ENCODE data around the gene ACSL5.

GRCh38 chr10:112374724-112375541 lies 1.0 kb downstream of the ACSL5 start:
- TF ChIP-seq CTCF (IDR thresholded peaks at IDR 0.05; ENCODE audit: low read depth, low read length) (no peak), EZH2phosphoT487 (IDR thresholded peaks at IDR 0.05; ENCODE audit: low read depth) (no peak)

Measured in OCI-LY3 (cell line).